Neural crest cell (in vitro differentiated cells): ENCODE measurements around the gene IGF2BP2. TPM values are rescaled to one million over a fixed set of nuclear protein-coding genes. Genes with fewer than 3 reads are reported as not detected.

Experiments used
- DNase-seq: peaks from one replicate; pipeline ENCODE4 v3.0.0; 2021; ENCODE audit warnings: low read depth, mixed read lengths, low spot score
- H3K27ac Mint-ChIP-seq: one replicate; pipeline ENCODE4 v1.8.0; 2021; ENCODE audit warnings: mild to moderate bottlenecking, mixed read lengths; ENCODE audit not compliant: unreplicated experiment
- H3K27me3 Mint-ChIP-seq: 2 replicates; pipeline ENCODE4 v1.8.0; 2021; ENCODE audit warnings: low read depth, mild to moderate bottlenecking, mixed read lengths
- H3K36me3 Mint-ChIP-seq: 2 replicates; pipeline ENCODE4 v1.8.0; 2021; ENCODE audit warnings: low read depth, mild to moderate bottlenecking, mixed read lengths
- H3K4me1 Mint-ChIP-seq: 2 replicates; pipeline ENCODE4 v1.8.0; 2021; ENCODE audit warnings: mixed read lengths
- H3K4me3 Mint-ChIP-seq: one replicate; pipeline ENCODE4 v1.8.0; 2021; ENCODE audit warnings: mild to moderate bottlenecking, mixed read lengths
- H3K9me3 Mint-ChIP-seq: 2 replicates; pipeline ENCODE4 v1.8.0; 2021; ENCODE audit warnings: mixed read lengths
- CTCF ChIP-seq: fragments of 200-600 bp; sonication (generic); conservative IDR thresholded peaks from 2 replicates; pipeline ENCODE4 v1.5.0; 2021; ENCODE audit warnings: antibody characterized with exemption, mild to moderate bottlenecking
- total RNA-seq: library from RNA; stranded (reverse); gene quantifications from 2 replicates; pipeline ENCODE4 v1.2.1, GENCODE V29; 2021

Gene IGF2BP2
- total RNA-seq, 1 donor from 2014 or later, result 141 TPM

- H3K9me3 Mint-ChIP-seq, result no peaks in the 10 kb centered on the region
- no peak for TF ChIP-seq CTCF
- H3K4me3 Mint-ChIP-seq, result peak overlapping the region; percentile 98
- no peak for DNase-seq
- peaks cover 52% of the 10 kb centered on the region for H3K4me1 Mint-ChIP-seq
- H3K36me3 Mint-ChIP-seq, result peaks cover 8% of the 10 kb centered on the region
- H3K27ac Mint-ChIP-seq, result peak overlapping the region; percentile 93
- H3K27me3 Mint-ChIP-seq, result peaks cover 5% of the 10 kb centered on the region
Observed at GRCh38 chr3:185822221-185823000, 2.4 kb downstream of the IGF2BP2 start.

- peaks cover 47% of the 10 kb centered on the region for H3K4me1 Mint-ChIP-seq
- no peak for DNase-seq
- peaks cover under 1% of the 10 kb centered on the region for H3K36me3 Mint-ChIP-seq
- no peak overlapping the region for H3K27ac Mint-ChIP-seq
- peaks cover 5% of the 10 kb centered on the region for H3K27me3 Mint-ChIP-seq
- peak overlapping the region; percentile 98 for H3K4me3 Mint-ChIP-seq
- no peaks in the 10 kb centered on the region for H3K9me3 Mint-ChIP-seq
- no peak for TF ChIP-seq CTCF
Observed at GRCh38 chr3:185820973-185821758, 3.7 kb downstream of the IGF2BP2 start.

GRCh38 chr3:185818267-185818875, 6.5 kb downstream of the IGF2BP2 start:
- Mint-ChIP-seq H3K36me3 (no peaks in the 10 kb centered on the region), H3K4me1 (peaks cover 67% of the 10 kb centered on the region), H3K4me3 (peak overlapping the region; percentile 4), H3K9me3 (no peaks in the 10 kb centered on the region), H3K27ac (no peak overlapping the region), H3K27me3 (peaks cover 5% of the 10 kb centered on the region)
- TF ChIP-seq CTCF, result no peak
- no peak for DNase-seq

- peak overlapping the region; percentile 20 for H3K4me3 Mint-ChIP-seq
- no peak for DNase-seq
- peak overlapping the region; percentile 37 for H3K27ac Mint-ChIP-seq
- no peaks in the 10 kb centered on the region for H3K27me3 Mint-ChIP-seq
- H3K9me3 Mint-ChIP-seq, result no peaks in the 10 kb centered on the region
- H3K4me1 Mint-ChIP-seq, result peaks cover 66% of the 10 kb centered on the region
- no peak for TF ChIP-seq CTCF
- no peaks in the 10 kb centered on the region for H3K36me3 Mint-ChIP-seq
Observed at GRCh38 chr3:185815391-185816282, 9.2 kb downstream of the IGF2BP2 start.
